Fibroblast of pulmonary artery (primary cell): Measurements from ENCODE around the gene F7.

Experiments
- DNase-seq: peaks from one replicate; pipeline ENCODE4 v3.0.0-alpha.2; 2010; ENCODE audit warnings: low read depth
- H3K4me3 ChIP-seq: replicated peaks from 2 replicates; pipeline ENCODE4 v1.5.1; 2011; ENCODE audit warnings: low read depth, mild to moderate bottlenecking, control low read depth, low read length, moderate library complexity
- TF ChIP-seq, protein P1 (sequence below): IDR thresholded peaks from 2 replicates; pipeline ENCODE4 v1.5.1; 2011; ENCODE audit warnings: mild to moderate bottlenecking, control low read depth, low read length, inconsistent platforms; ENCODE audit errors: missing control alignments

F7 gene

DNA sequence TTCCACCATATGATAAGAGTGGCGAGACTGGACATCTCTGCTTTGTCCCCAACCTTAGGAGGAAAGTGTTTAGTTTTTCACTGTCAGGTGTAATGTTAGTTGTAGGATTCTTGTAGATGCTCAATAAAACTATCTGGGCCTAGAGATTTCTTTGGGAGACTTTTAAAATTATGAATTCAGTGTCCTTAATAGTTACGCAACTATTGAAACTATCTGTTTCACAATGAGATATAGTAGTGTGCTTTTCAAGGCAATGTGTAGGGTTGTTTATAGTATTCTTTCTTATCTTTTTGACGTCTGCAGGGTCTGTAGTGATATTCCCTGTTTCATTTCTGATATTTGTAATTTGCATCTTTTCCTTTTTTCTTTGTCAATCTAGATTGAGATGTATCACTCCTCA, 33.2 kb upstream of the F7 start:
- H3K4me3 ChIP-seq = no peak overlapping the region
- TF ChIP-seq, protein P1, sequence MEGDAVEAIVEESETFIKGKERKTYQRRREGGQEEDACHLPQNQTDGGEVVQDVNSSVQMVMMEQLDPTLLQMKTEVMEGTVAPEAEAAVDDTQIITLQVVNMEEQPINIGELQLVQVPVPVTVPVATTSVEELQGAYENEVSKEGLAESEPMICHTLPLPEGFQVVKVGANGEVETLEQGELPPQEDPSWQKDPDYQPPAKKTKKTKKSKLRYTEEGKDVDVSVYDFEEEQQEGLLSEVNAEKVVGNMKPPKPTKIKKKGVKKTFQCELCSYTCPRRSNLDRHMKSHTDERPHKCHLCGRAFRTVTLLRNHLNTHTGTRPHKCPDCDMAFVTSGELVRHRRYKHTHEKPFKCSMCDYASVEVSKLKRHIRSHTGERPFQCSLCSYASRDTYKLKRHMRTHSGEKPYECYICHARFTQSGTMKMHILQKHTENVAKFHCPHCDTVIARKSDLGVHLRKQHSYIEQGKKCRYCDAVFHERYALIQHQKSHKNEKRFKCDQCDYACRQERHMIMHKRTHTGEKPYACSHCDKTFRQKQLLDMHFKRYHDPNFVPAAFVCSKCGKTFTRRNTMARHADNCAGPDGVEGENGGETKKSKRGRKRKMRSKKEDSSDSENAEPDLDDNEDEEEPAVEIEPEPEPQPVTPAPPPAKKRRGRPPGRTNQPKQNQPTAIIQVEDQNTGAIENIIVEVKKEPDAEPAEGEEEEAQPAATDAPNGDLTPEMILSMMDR = no peak
- DNase-seq = no peak

- H3K4me3 ChIP-seq = no peak overlapping the region
- TF ChIP-seq, protein P1 = no peak
- no peak for DNase-seq
Observed at GRCh38 chr13:113073942-113074341, 31.6 kb upstream of the F7 start.

GRCh38 chr13:113074401-113074800, 31.2 kb upstream of the F7 start:
- H3K4me3 ChIP-seq = no peak overlapping the region
- DNase-seq = no peak
- TF ChIP-seq, protein P1 = no peak

GRCh38 chr13:113074876-113075275, 30.7 kb upstream of the F7 start:
- H3K4me3 ChIP-seq = no peak overlapping the region
- no peak for DNase-seq
- TF ChIP-seq, protein P1 = no peak

DNA sequence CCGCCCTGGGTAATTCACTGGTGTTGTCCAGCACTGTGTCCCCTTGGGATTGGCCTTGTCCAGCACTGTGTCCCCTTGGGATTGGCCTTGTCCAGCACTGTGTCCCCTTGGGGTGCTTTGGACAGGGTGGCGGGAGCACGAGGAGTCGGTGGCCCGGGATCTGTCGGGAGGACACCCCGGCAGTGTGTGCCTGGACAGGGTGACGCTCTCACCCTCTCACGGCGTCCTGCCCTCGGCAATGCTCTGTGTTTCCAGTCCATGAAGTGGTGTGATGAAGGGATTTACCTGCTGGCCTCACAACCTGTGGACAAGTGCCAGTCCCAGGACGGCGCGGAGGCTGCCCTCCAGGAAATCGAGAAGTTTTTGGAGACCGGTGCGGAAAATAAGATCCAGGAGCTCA, 29.9 kb upstream of the F7 start:
- TF ChIP-seq, protein P1 = no peak
- no peak for DNase-seq
- H3K4me3 ChIP-seq = no peak overlapping the region

DNA sequence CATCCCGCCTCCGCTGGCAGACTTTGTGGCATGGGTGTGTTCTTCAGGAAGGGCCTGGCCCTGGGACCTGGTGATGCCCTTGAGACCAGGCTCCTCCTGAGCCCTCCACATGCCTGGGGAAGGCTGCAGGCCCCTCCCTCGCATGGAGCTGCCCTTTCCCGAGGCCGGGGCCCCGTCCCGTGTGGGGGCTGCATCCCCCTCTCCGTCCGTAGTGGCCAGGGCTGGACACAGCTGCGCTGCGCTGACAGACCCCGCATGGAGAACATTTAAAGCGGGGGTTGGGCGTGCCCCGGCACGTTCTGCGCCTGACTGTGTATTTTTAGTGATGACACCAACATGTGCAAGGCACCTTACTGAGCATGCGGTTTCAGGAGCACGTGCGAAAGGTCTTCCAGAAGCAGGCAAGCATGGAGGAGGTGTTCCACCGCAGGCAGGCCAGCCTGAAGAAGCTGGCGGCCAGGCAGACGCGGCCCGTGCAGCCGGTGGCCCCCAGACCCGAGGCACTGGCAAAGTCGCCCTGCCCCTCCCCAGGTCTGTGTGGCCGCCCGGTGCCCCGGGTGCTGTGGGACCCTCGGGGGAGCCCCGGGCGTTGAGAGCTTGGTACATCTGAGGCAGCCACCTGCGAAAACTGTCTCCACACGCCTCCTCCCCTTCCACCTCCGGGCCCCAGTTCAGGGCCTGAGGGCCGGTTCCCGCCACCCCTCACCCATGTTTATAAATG, 28.8 kb upstream of the F7 start:
- TF ChIP-seq, protein P1 = no peak
- H3K4me3 ChIP-seq = no peak overlapping the region
- no peak for DNase-seq

GRCh38 chr13:113077566-113077952, 28.0 kb upstream of the F7 start:
- TF ChIP-seq, protein P1 = no peak
- no peak for DNase-seq
- H3K4me3 ChIP-seq = no peak overlapping the region
